ENCODE results near the gene MC4R. TPM values are rescaled to one million over a fixed set of nuclear protein-coding genes. Genes with fewer than 3 reads are reported as not detected.

The MC4R gene
- total RNA-seq, 2 experiments from 2014 or later: 0.22 TPM; not detected in 1

DNA sequence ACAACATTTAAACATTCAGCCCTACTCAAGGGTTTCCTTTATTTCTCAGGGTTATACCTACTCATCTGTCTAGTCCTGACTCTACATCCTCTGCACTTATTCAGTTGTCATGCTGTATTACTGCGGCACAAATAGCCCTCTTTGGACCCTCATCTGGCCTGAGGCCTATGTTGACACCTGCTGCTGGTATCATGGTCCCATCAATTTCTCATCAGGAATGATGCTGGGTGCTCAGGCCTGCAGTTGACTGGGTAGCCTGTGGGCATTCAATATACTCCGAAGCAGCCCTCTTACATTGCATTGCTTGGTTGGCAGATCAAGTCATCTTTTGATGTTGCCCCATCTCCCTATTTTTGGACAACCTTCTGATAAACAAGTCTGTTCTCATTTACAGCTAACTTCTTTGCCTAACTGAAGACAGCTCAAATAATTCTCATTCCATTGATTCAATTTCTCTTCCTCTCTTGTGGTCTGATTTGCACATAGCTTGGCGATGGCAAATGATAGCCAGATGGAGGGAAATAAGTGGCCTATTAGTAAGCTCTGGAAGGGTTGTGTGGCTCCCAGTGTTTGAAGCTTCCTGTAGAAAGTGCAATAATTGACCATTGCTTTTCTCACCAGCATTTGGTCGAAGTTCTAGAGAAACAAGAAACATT, 19.1 kb upstream of the MC4R start:
- no peak overlapping the region for H3K4me2 ChIP-seq (ENCODE audit: low read length)
- TF ChIP-seq CTCF (conservative IDR thresholded peaks at IDR 0.05; ENCODE audit: low read length) (no peak), EZH2phosphoT487 (IDR thresholded peaks at IDR 0.05; ENCODE audit: borderline replicate concordance, low read depth, low read length) (no peak)
- no peak for DNase-seq (ENCODE audit: low spot score)
- H3K79me2 ChIP-seq (ENCODE audit: insufficient read depth, low read depth, low read length): no peaks in the 10 kb centered on the region
- BruUV-seq (replicated peaks): no TSS peak
- no peaks in the 10 kb centered on the region for H3K9me3 ChIP-seq (ENCODE audit: low read length)
- H3K36me3 ChIP-seq (ENCODE audit: insufficient read depth, low read length): no peaks in the 10 kb centered on the region
- H2AFZ ChIP-seq (ENCODE audit: low read length): no peak overlapping the region
- no peaks in the 10 kb centered on the region for H4K20me1 ChIP-seq (ENCODE audit: insufficient read depth, low read length)
- no peak overlapping the region for H3K27ac ChIP-seq (ENCODE audit: low read depth, low read length, poor library complexity, severe bottlenecking)
- no peaks in the 10 kb centered on the region for H3K9me2 ChIP-seq (ENCODE audit: insufficient read depth, low read length)
- ChIA-PET POLR2A (interaction anchor here (1.1 kb wide), 1 partner anchor 12 kb away, joined by 4 read pairs; no protein-coding TSS in a partner anchor), CTCF (ENCODE audit: unreplicated experiment) (no interaction called here)
- no peak overlapping the region for H3K4me3 ChIP-seq (ENCODE audit: low read depth, low read length, poor library complexity, severe bottlenecking)
- intact Hi-C loops (cut with micrococcal nuclease; ENCODE audit: unreplicated experiment): no loop called here
- no peaks in the 10 kb centered on the region for H3K4me1 ChIP-seq (ENCODE audit: insufficient read depth, low read length, poor library complexity, severe bottlenecking)

DNA sequence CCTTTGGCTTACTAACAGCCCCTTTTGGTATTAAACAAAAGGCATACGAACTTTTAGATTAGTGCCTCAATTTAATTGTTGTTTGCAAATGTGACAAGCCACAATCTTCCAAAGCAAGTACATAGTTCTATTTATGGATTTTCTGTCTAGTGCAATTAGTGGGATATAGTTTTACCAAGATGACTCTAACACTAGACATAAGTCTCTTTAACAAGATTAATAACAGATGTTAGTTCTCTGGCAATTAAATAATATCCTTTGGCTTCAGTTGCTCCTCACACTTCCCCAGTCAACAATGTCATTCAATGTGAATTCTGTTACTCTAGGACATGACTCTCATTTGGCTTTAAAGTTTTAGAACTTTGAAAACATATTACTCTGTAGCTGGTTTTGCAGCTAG, 16.7 kb upstream of the MC4R start:
- POLR2A ChIA-PET: no interaction called here
- intact Hi-C loops (cut with micrococcal nuclease; ENCODE audit: unreplicated experiment): no loop called here
- no peaks in the 10 kb centered on the region for H3K4me1 ChIP-seq (ENCODE audit: insufficient read depth, low read length, poor library complexity, severe bottlenecking)

More for the DNA sequence above, 16.7 kb upstream of the MC4R start:
- Histone ChIP-seq H3K9me3 (ENCODE audit: low read length) (no peaks in the 10 kb centered on the region), H3K27ac (ENCODE audit: low read depth, low read length, poor library complexity, severe bottlenecking) (no peak overlapping the region), H3K4me3 (ENCODE audit: low read depth, low read length, poor library complexity, severe bottlenecking) (no peak overlapping the region), H3K79me2 (ENCODE audit: insufficient read depth, low read depth, low read length) (no peaks in the 10 kb centered on the region), H3K36me3 (ENCODE audit: insufficient read depth, low read length) (no peaks in the 10 kb centered on the region), H3K4me2 (ENCODE audit: low read length) (no peak overlapping the region), H2AFZ (ENCODE audit: low read length) (no peak overlapping the region), H3K9me2 (ENCODE audit: insufficient read depth, low read length) (no peaks in the 10 kb centered on the region), H4K20me1 (ENCODE audit: insufficient read depth, low read length) (no peaks in the 10 kb centered on the region)
- no peak for TF ChIP-seq EZH2phosphoT487 (IDR thresholded peaks at IDR 0.05; ENCODE audit: borderline replicate concordance, low read depth, low read length)
- TF ChIP-seq CTCF (conservative IDR thresholded peaks at IDR 0.05; ENCODE audit: low read length): no peak
- CTCF ChIA-PET (ENCODE audit: unreplicated experiment): no interaction called here
- DNase-seq (ENCODE audit: low spot score): no peak
- BruUV-seq (replicated peaks): no TSS peak
